ENCODE data around the gene NRXN3. TPM values are rescaled to one million over a fixed set of nuclear protein-coding genes. Genes with fewer than 3 reads are reported as not detected.
A peak's percentile ranks its signal among the peaks of the same experiment; 100 is the strongest.

Gene NRXN3
- total and polyA plus RNA-seq, 2 donors (not counting 1 experiment from before 2014, with no cell fraction given) = 0.83 to 34.6 TPM

DNA sequence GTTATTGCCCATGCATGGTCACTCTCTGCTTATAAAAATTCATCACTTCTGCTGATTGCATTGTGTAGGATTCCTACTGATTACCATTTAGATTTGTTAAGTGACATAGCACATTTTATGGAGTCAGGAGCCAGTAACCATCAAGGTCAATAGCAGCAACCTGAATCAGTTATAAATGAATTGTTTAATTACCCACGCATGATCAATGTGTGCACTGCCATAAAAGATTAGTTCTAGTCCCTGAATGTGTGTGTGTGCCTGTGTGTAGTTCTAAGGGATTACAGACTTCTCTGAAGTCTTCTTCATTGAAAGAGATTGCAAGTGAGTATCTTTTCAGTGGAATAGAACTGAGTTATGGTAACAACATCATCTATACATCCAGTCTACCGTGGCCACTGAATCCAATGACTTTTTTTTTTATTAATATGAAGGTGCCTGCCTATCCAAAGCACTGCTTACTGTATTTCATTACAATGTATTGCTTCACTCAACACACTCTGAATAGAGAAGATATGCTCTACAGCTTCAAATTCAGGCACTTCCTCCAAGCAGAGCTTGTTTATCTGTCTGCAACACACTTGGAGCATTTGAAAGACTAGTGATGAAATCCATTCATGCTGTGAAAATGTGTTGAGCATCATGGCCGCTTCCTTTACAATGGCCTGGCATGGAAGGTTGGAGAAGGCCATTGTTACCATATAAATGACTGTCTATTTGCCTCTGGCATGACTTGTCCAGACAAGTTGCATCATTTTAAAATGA is 1659.4 kb downstream of the NRXN3 start:
- H3K4me1 ChIP-seq (ENCODE audit: control insufficient read depth, extremely low read depth, insufficient read depth, low read length) = peaks cover 2% of the 10 kb centered on the region
- no peaks in the 10 kb centered on the region for H3K36me3 ChIP-seq (ENCODE audit: control insufficient read depth, insufficient read depth, low read length)
- peak in 1 of 2 donors; percentile 1 for DNase-seq (ENCODE audit: low read depth in 2 of 2)
- H3K9ac ChIP-seq (ENCODE audit: insufficient read depth, low read length) = no peak overlapping the region
- H4K20me1 ChIP-seq (ENCODE audit: control insufficient read depth, extremely low read depth, insufficient read depth, low read length) = no peaks in the 10 kb centered on the region
- H3K27ac ChIP-seq (ENCODE audit: insufficient read depth, low read length) = no peak overlapping the region
- no peak overlapping the region for H2AFZ ChIP-seq (ENCODE audit: low read length)
- no peaks in the 10 kb centered on the region for H3K9me3 ChIP-seq (ENCODE audit: control insufficient read depth, insufficient read depth, low read depth, low read length)
- no peaks in the 10 kb centered on the region for H3K79me2 ChIP-seq (ENCODE audit: control insufficient read depth, insufficient read depth, low read length)
- H3K4me3 ChIP-seq (replicated peaks in 1 of 4; ENCODE audit: control extremely low read depth in 1 of 4, insufficient read depth in 1 of 4, low read depth in 3 of 4, low read length in 4 of 4) = no peak overlapping the region
- H3K27me3 ChIP-seq (ENCODE audit: control insufficient read depth, insufficient read depth, low read length) = no peaks in the 10 kb centered on the region
- H3K4me2 ChIP-seq (ENCODE audit: extremely low read depth, insufficient read depth, low read length) = no peak overlapping the region
- TF ChIP-seq, protein P1, sequence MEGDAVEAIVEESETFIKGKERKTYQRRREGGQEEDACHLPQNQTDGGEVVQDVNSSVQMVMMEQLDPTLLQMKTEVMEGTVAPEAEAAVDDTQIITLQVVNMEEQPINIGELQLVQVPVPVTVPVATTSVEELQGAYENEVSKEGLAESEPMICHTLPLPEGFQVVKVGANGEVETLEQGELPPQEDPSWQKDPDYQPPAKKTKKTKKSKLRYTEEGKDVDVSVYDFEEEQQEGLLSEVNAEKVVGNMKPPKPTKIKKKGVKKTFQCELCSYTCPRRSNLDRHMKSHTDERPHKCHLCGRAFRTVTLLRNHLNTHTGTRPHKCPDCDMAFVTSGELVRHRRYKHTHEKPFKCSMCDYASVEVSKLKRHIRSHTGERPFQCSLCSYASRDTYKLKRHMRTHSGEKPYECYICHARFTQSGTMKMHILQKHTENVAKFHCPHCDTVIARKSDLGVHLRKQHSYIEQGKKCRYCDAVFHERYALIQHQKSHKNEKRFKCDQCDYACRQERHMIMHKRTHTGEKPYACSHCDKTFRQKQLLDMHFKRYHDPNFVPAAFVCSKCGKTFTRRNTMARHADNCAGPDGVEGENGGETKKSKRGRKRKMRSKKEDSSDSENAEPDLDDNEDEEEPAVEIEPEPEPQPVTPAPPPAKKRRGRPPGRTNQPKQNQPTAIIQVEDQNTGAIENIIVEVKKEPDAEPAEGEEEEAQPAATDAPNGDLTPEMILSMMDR (conservative IDR thresholded peaks at IDR 0.05 in 1 of 2, IDR thresholded peaks at IDR 0.05 in 1 of 2; ENCODE audit: low read depth in 1 of 2, low read length in 2 of 2) = no peak
- no peak for TF ChIP-seq EZH2 (IDR thresholded peaks at IDR 0.05; ENCODE audit: low read length, missing control alignments)

DNA sequence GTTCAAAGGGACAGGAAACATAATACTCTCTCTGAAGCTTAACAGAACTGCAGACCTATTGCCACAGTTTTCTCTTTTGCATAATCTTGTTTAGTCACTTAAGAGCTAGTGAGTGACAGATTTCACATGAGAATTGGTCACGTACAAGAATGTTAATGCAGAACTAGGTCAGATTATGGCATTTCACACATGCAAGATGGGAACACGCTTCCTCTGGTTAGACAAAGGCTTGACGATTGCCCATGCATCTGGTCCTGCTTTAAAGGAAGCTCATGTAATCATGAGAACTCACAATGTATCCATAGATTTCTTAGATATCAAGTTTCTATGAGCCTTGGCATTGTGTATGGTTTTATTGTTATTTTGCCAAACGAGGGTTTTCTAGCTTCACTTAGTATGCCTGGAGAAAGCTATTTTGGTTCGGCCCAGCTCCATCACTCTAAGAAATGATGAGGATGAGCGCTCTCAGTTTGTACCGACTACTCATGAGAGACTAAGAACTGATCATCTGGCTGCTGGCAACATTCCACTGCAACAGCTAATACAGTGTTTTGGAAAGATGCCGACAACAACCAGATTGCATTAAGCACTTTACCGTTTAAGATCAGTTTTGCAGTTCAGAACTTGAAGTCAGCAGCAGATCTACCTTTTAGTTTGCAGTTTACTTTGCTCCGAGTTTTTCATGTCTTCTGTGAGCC is 1661.2 kb downstream of the NRXN3 start:
- no peaks in the 10 kb centered on the region for H3K27me3 ChIP-seq (ENCODE audit: control insufficient read depth, insufficient read depth, low read length)
- no peaks in the 10 kb centered on the region for H3K36me3 ChIP-seq (ENCODE audit: control insufficient read depth, insufficient read depth, low read length)
- H3K9ac ChIP-seq (ENCODE audit: insufficient read depth, low read length) = no peak overlapping the region
- H3K4me2 ChIP-seq (ENCODE audit: extremely low read depth, insufficient read depth, low read length) = no peak overlapping the region
- H4K20me1 ChIP-seq (ENCODE audit: control insufficient read depth, extremely low read depth, insufficient read depth, low read length) = no peaks in the 10 kb centered on the region
- H2AFZ ChIP-seq (ENCODE audit: low read length) = no peak overlapping the region
- peaks cover 2% of the 10 kb centered on the region for H3K4me1 ChIP-seq (ENCODE audit: control insufficient read depth, extremely low read depth, insufficient read depth, low read length)
- no peak overlapping the region for H3K27ac ChIP-seq (ENCODE audit: insufficient read depth, low read length)
- peak in 1 of 2 donors; percentile 76 for DNase-seq (ENCODE audit: low read depth in 2 of 2)
- TF ChIP-seq EZH2 (IDR thresholded peaks at IDR 0.05; ENCODE audit: low read length, missing control alignments) = no peak
- TF ChIP-seq, protein P1 (conservative IDR thresholded peaks at IDR 0.05 in 1 of 2, IDR thresholded peaks at IDR 0.05 in 1 of 2; ENCODE audit: low read depth in 1 of 2, low read length in 2 of 2) = no peak
- H3K9me3 ChIP-seq (ENCODE audit: control insufficient read depth, insufficient read depth, low read depth, low read length) = no peaks in the 10 kb centered on the region
- H3K4me3 ChIP-seq (replicated peaks in 1 of 4; ENCODE audit: control extremely low read depth in 1 of 4, insufficient read depth in 1 of 4, low read depth in 3 of 4, low read length in 4 of 4) = no peak overlapping the region
- no peaks in the 10 kb centered on the region for H3K79me2 ChIP-seq (ENCODE audit: control insufficient read depth, insufficient read depth, low read length)

GRCh38 chr14:79833781-79834180 is 1663.6 kb downstream of the NRXN3 start:
- H3K9me3 ChIP-seq (ENCODE audit: control insufficient read depth, insufficient read depth, low read depth, low read length) = no peaks in the 10 kb centered on the region
- no peaks in the 10 kb centered on the region for H4K20me1 ChIP-seq (ENCODE audit: control insufficient read depth, extremely low read depth, insufficient read depth, low read length)
- no peak for DNase-seq (ENCODE audit: low read depth in 2 of 2)
- no peak overlapping the region for H3K27ac ChIP-seq (ENCODE audit: insufficient read depth, low read length)
- no peaks in the 10 kb centered on the region for H3K79me2 ChIP-seq (ENCODE audit: control insufficient read depth, insufficient read depth, low read length)
- no peak overlapping the region for H3K4me2 ChIP-seq (ENCODE audit: extremely low read depth, insufficient read depth, low read length)
- no peak for TF ChIP-seq EZH2 (IDR thresholded peaks at IDR 0.05; ENCODE audit: low read length, missing control alignments)
- H3K9ac ChIP-seq (ENCODE audit: insufficient read depth, low read length) = no peak overlapping the region
- H3K36me3 ChIP-seq (ENCODE audit: control insufficient read depth, insufficient read depth, low read length) = no peaks in the 10 kb centered on the region
- no peaks in the 10 kb centered on the region for H3K27me3 ChIP-seq (ENCODE audit: control insufficient read depth, insufficient read depth, low read length)
- H2AFZ ChIP-seq (ENCODE audit: low read length) = no peak overlapping the region
- H3K4me1 ChIP-seq (ENCODE audit: control insufficient read depth, extremely low read depth, insufficient read depth, low read length) = peaks cover 2% of the 10 kb centered on the region
- no peak overlapping the region for H3K4me3 ChIP-seq (replicated peaks in 1 of 4; ENCODE audit: control extremely low read depth in 1 of 4, insufficient read depth in 1 of 4, low read depth in 3 of 4, low read length in 4 of 4)

Measured in fibroblast of lung (primary cell).